Mammary epithelial cell (primary cell): ENCODE measurements around the gene NTM.

ENCODE experiments used
- CTCF ChIP-seq, 2 donors: IDR thresholded peaks in 1 of 2; conservative IDR thresholded peaks in 1 of 2; 2 replicates each; pipeline ENCODE4 v1.5.1; 2011 to 2012; ENCODE audit warnings: inconsistent platforms in 2 of 2, low read length in 2 of 2, mild to moderate bottlenecking in 2 of 2, control low read depth in 1 of 2, low read depth in 1 of 2; ENCODE audit not compliant: insufficient read depth in 1 of 2; ENCODE audit errors: extremely low read depth in 1 of 2
- EZH2 ChIP-seq: IDR thresholded peaks from 2 replicates; pipeline ENCODE4 v1.6.1; 2012; ENCODE audit warnings: low read length, inconsistent platforms, borderline replicate concordance

- TF ChIP-seq CTCF (conservative IDR thresholded peaks at IDR 0.05 in 1 of 2, IDR thresholded peaks at IDR 0.05 in 1 of 2; ENCODE audit: extremely low read depth in 1 of 2, insufficient read depth in 1 of 2, low read depth in 1 of 2, low read length in 2 of 2) = no peak
- no peak for TF ChIP-seq EZH2
These were observed 493.8 kb downstream of the NTM start for GRCh38 chr11:131864228-131864627.
